GM12865 (cell line): ENCODE results near the gene NEO1.
A peak's percentile ranks its signal among the peaks of the same experiment; 100 is the strongest.

ENCODE experiments used
- DNase-seq: peaks from one replicate; pipeline ENCODE4 v3.0.0; 2010; ENCODE audit warnings: low read depth
- H3K4me3 ChIP-seq: 2 replicates; pipeline ENCODE4 v1.5.1; 2011; ENCODE audit warnings: mild to moderate bottlenecking, low read depth, low read length, control low read depth
- CTCF ChIP-seq: IDR thresholded peaks from 2 replicates; pipeline ENCODE4 v1.5.1; 2011; ENCODE audit warnings: low read length, control low read depth, low read depth, inconsistent platforms; ENCODE audit not compliant: insufficient read depth; ENCODE audit errors: missing control alignments

Gene NEO1

DNA sequence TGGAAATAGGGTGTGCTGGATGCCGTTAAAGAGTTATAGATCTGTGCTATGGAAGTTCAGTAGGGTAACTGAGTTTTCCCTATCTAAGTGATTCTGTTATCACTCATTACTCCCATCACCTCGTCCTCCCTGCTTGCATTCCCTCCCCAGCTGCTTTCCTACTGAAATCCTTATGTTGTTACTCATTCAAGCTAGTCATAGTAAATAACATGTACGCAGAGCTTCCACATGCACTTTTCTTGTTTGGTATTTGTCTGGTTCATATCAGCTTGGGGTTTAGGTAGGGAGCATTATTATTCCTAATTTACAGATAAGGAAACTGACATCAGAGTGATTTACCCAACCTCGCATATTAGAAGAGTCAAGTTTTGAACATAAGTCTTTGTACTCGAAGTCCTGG is 181.4 kb downstream of the NEO1 start:
- no peak overlapping the region for H3K4me3 ChIP-seq
- DNase-seq, result no peak
- TF ChIP-seq CTCF, result no peak

DNA sequence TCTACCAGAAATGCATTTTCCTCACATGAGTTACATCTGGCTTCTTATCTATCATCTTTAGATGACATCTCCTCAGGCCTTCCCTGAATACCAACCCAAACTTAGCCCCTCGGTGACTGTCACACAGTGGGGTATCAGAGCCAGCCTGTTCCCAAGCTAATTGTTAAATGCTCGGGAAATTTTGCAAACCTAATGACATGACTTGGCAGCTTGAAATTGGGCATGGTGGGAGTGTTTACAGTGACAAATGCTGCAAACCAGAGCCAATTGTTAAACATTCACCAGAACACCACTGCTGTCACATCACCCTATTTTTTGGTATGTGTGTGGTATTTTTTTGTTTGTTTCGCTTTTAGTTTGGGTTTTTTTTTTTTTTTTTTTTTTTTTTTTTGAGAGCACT is 185.6 kb downstream of the NEO1 start:
- no peak overlapping the region for H3K4me3 ChIP-seq
- no peak for DNase-seq
- TF ChIP-seq CTCF, result no peak

DNA sequence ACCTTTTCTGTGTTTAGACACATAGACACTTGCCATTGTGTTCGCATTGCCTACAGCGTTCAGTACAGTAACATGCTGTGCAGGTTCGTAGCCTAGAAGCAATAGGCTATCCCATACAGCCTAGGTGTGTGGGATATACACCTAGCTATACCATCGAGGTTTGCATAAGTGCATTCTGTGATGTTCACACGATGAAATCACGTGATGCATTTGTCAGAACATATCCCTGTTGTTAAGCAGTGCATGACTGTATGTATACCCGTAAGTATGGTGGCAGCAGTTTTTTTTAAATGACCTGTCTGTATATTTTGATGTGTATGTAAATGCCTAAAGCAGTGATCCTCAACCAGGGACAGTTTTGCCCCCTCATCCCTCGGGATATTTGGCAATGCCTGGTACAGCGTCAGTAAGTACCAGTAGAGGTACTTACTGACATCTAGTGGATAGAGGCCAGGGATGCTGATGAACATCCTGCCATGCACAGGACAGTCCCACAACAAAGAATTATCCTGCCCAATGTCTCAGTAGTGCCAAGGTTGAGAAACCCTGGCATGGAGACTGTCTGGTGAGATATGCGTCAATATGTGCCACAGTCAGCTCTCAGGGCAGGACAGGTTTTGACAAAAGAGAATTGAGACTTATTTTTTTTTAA is 187.4 kb downstream of the NEO1 start:
- no peak overlapping the region for H3K4me3 ChIP-seq
- no peak for DNase-seq
- TF ChIP-seq CTCF, result no peak

DNA sequence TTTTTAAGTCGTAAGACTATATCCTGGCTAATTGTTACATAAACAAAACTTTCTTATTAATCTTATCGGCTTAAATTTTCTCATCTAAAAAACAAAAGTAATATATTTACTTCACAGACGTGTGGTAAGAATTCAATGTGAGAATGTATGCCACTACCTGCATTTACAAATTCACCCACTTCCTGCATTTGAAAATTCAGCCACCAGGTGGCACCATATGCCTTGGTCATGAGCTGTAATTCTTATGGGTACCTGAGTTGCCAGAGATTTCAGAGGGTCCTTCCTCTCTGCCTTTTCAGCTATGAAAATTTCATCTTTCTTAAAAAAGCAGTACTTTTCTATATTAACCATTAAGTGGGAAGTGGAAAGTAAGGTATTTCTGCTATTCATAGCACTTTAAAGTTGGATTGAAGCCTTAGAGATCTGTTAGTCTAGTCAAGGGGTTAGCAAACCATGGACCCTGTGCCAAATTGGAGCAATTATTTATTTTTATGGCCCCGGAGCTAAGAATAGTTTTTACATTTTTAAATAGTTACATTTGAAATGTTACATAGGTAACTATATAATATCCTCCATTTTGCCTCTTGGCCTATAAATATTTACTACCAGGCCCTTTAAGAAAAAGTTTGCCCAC is 188.7 kb downstream of the NEO1 start:
- DNase-seq, result peak; percentile 80
- TF ChIP-seq CTCF, result peak; percentile 75
- no peak overlapping the region for H3K4me3 ChIP-seq

DNA sequence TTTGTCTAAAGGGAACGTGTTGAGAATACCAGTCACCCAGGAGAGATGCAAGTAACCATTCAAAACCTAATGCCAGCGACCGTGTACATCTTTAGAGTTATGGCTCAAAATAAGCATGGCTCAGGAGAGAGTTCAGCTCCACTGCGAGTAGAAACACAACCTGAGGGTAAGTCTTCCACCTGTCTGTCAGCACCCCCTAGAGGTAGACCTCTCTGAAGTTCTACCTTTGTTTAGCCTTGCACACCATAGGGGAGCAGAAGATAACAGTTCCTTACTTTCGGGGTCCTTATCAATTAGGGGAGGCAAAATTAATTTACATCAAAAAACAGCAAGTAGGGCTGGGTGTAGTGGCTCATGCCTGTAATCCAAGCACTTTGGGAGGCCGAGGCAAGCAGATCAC is 192.1 kb downstream of the NEO1 start:
- DNase-seq, result peak; percentile 31
- TF ChIP-seq CTCF, result peak; percentile 50
- H3K4me3 ChIP-seq, result no peak overlapping the region

- H3K4me3 ChIP-seq, result no peak overlapping the region
- no peak for DNase-seq
- no peak for TF ChIP-seq CTCF
Observed at GRCh38 chr15:73246439-73246838, 194.2 kb downstream of the NEO1 start.

- H3K4me3 ChIP-seq, result no peak overlapping the region
- no peak for DNase-seq
- TF ChIP-seq CTCF, result no peak
Observed at GRCh38 chr15:73246898-73247297, 194.6 kb downstream of the NEO1 start.
